CD4-positive, alpha-beta memory T cell (primary cell): ENCODE data around the gene MAP2K5. TPM values are rescaled to one million over a fixed set of nuclear protein-coding genes. Genes with fewer than 3 reads are reported as not detected.
A peak's percentile ranks its signal among the peaks of the same experiment; 100 is the strongest.

ENCODE experiments used
- CTCF ChIA-PET: fragments of 350-600 bp; sonication (Branson Sonifier 250); formaldehyde crosslinking; loops from one replicate; lab custom pipeline; 2021; ENCODE audit warnings: inconsistent platforms; ENCODE audit not compliant: partially characterized antibody; lab: Charles Lee
- POLR2A ChIA-PET: fragments of 350-600 bp; sonication (Branson Sonifier 250); formaldehyde crosslinking; loops from one replicate; lab custom pipeline; 2021; ENCODE audit not compliant: partially characterized antibody; lab: Charles Lee
- DNase-seq, 5 donors: peaks; one replicate each; pipeline versions ENCODE4 v3.0.0 to v3.0.0-alpha.2; 2020 to 2022; ENCODE audit warnings: mixed read lengths in 1 of 5
- H3K27ac ChIP-seq: one replicate; pipeline ENCODE4 v1.7.0; 2013; ENCODE audit warnings: low read depth, low read length
- H3K27me3 ChIP-seq: 2 replicates; pipeline ENCODE4 v1.7.0; 2013; ENCODE audit warnings: mild to moderate bottlenecking, low read length, moderate library complexity; ENCODE audit not compliant: insufficient read depth
- H3K36me3 ChIP-seq: 2 replicates; pipeline ENCODE4 v1.7.0; 2013; ENCODE audit warnings: mild to moderate bottlenecking, low read length, moderate library complexity; ENCODE audit not compliant: insufficient read depth
- H3K4me1 ChIP-seq: 2 replicates; pipeline ENCODE4 v1.7.0; 2013; ENCODE audit warnings: mild to moderate bottlenecking, low read length, moderate library complexity; ENCODE audit not compliant: insufficient read depth
- H3K4me3 ChIP-seq, 2 donors: one replicate each; pipeline ENCODE4 v1.7.0; 2013; ENCODE audit warnings: low read length in 2 of 2, mild to moderate bottlenecking in 1 of 2
- H3K9me3 ChIP-seq, 2 donors: one replicate each; pipeline ENCODE4 v1.7.0; 2013; ENCODE audit warnings: low read length in 2 of 2, control low read depth in 1 of 2; ENCODE audit not compliant: control insufficient read depth in 1 of 2
- H3K27ac Mint-ChIP-seq, 7 donors: one replicate each; pipeline ENCODE4 v1.8.0; 2020 to 2021; ENCODE audit warnings: mixed read lengths in 7 of 7, mild to moderate bottlenecking in 6 of 7, inconsistent platforms in 3 of 7, moderate library complexity in 3 of 7
- H3K27me3 Mint-ChIP-seq, 2 donors: one replicate each; pipeline ENCODE4 v1.8.0; 2020 to 2021; ENCODE audit warnings: mixed read lengths in 2 of 2
- H3K36me3 Mint-ChIP-seq, 2 donors: one replicate each; pipeline ENCODE4 v1.8.0; 2020 to 2021; ENCODE audit warnings: mixed read lengths in 2 of 2, inconsistent platforms in 1 of 2, mild to moderate bottlenecking in 1 of 2
- H3K4me1 Mint-ChIP-seq, 4 donors: one replicate each; pipeline ENCODE4 v1.8.0; 2020 to 2021; ENCODE audit warnings: mixed read lengths in 4 of 4, mild to moderate bottlenecking in 1 of 4
- H3K4me3 Mint-ChIP-seq, 8 donors: one replicate each; pipeline ENCODE4 v1.8.0; 2020 to 2021; ENCODE audit warnings: mixed read lengths in 8 of 8, mild to moderate bottlenecking in 7 of 8, moderate library complexity in 6 of 8, inconsistent platforms in 3 of 8
- H3K9me3 Mint-ChIP-seq, 8 donors: one replicate each; pipeline ENCODE4 v1.8.0; 2020 to 2021; ENCODE audit warnings: mixed read lengths in 8 of 8, mild to moderate bottlenecking in 5 of 8, inconsistent platforms in 3 of 8, moderate library complexity in 1 of 8
- intact Hi-C: fragments of 100-400 bp; cut with micrococcal nuclease; formaldehyde crosslinking; loops from one replicate; pipeline ENCODE4 v1.15.1; 2023
- polyA plus RNA-seq, 2 donors: library from polyadenylated mRNA; unstranded; fragments of 300-500 nt; fragmentation: Illumina TruSeq; gene quantifications; one replicate each; pipeline ENCODE4 v1.2.3, GENCODE V29; 2021
- total RNA-seq, 2 experiments: library from RNA; stranded (reverse); gene quantifications; one replicate each; pipeline ENCODE4 v1.2.3, GENCODE V29; 2021

MAP2K5 gene
- total and polyA plus RNA-seq, 4 experiments from 2014 or later = 15.2 to 31.4 (median 24.9) TPM

DNA sequence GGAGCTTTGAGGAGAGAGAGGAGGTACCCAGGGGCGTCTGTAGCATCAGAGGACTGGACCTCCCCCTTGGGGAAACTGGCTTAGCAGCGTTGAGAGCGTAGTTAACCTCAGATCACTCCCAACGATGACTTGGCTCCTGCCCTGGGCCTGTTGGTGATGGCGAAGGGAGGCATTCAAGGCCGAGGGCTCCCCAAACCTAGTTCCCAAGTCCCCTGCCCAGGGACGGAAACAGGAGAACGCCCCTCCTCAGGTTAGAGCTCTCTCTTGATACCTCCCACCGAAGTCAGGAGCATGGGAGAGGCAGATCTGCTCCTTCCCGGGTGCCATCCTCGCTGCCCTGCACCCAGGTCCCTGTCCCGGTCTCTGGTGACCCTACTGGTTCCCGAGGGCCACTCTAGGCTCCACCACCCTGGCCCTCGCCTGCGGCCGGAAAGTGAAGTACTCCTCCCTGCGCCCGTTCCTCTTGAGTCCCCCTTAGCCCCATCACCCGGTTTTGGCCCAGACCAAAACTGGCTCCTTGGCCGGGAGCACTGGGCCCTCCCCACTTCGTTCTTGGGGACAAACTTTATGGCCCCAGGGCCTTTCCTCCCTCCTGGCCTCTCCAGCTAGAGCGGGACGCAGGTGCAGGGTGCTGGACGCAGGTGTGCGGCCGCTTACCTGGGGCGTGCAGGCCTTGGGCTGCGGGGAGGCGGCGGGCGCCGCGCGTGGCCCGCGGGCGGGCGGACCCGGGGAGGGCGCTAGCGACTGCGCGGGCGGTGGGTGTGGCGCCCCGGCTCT is 280.2 kb downstream of the MAP2K5 start:
- intact Hi-C loops = no loop called here
- Histone ChIP-seq H3K36me3 (no peaks in the 10 kb centered on the region), H3K4me1 (peaks cover 51% of the 10 kb centered on the region), H3K27ac (no peak overlapping the region), H3K27me3 (peaks cover 52% of the 10 kb centered on the region), H3K4me3 (no peak overlapping the region), H3K9me3 (no peaks in the 10 kb centered on the region)
- CTCF ChIA-PET = interaction anchor here (0.7 kb wide), 1 partner anchor 13 kb away, joined by 3 read pairs; no protein-coding TSS in a partner anchor
- Mint-ChIP-seq H3K27me3 (peaks cover 55 to 70% of the 10 kb centered on the region in 2 donors), H3K4me3 (peak overlapping the region in 7 of 8 donors; percentile 15 to 78 (median 59)), H3K9me3 (peaks cover 0 to 6% (median 0%) of the 10 kb centered on the region in 8 donors), H3K27ac (peak overlapping the region in 3 of 7 donors; percentile 22 to 65 (median 41)), H3K4me1 (peaks cover 22 to 59% (median 38%) of the 10 kb centered on the region in 4 donors), H3K36me3 (no peaks in the 10 kb centered on the region)
- POLR2A ChIA-PET = interaction anchor here (2.4 kb wide), 1 partner anchor 10 kb away, joined by 6 read pairs; no protein-coding TSS in a partner anchor
- DNase-seq = no peak

DNA sequence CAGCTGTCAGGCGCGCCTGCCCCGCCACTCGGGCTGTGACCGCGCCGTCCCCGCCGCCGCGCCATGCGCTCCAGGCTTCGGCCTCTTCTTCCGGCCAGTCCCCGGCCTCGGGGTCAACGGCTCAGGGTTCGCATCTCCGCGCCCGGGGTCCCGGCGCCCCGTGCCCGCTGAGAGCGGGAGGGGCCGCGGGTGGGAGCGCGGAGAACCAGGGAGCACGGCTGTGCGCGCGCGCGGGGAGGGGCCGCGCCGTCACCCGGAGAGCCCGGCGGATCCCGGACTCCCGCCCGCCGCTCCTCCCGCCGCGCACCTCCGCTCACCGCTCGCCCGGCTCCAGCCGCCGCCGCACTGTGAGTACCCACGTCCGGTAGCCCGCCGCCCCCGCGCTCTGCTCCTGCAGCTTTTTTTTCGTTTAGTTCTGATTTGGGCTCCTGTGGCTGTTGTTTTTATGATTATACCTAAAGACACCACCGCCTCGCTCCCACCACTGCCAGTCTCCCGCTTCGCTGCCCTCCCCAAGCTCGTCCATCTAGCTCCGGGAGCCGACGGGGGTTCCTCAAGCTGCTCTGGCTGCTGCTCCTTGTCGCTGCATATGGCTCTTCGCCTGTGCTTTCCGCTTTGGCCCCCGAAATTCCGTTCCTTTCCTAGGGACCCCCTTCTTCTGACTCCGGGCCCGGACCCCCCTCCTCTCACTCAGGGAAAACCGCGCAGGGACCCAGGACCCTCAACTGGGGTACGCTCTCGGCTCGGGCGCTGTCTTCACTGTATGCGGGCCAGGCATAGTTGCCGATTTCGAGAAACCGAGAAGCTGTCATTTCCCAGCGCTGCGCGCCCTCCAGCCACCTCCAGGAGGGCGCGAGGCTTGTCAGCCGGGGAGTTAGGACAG is 281.1 kb downstream of the MAP2K5 start:
- ChIA-PET POLR2A (interaction anchor here (2.4 kb wide), 1 partner anchor 10 kb away, joined by 6 read pairs; no protein-coding TSS in a partner anchor), CTCF (interaction anchor here (1.1 to 1.6 kb wide), 3 partner anchors 13 to 41 kb away, joined by 4 to 7 read pairs (median 5); no protein-coding TSS in a partner anchor)
- H3K36me3 ChIP-seq = no peaks in the 10 kb centered on the region
- H3K27ac Mint-ChIP-seq = peak overlapping the region in 2 of 7 donors; percentile 0 to 34
- H3K9me3 Mint-ChIP-seq = peaks cover 0 to 8% (median 0%) of the 10 kb centered on the region in 8 donors
- peaks cover 57% of the 10 kb centered on the region for H3K4me1 ChIP-seq
- intact Hi-C loops = no loop called here
- no peaks in the 10 kb centered on the region for H3K36me3 Mint-ChIP-seq
- no peak overlapping the region for H3K27ac ChIP-seq
- H3K27me3 ChIP-seq = peaks cover 55% of the 10 kb centered on the region
- no peaks in the 10 kb centered on the region for H3K9me3 ChIP-seq
- H3K27me3 Mint-ChIP-seq = peaks cover 52 to 65% of the 10 kb centered on the region in 2 donors
- no peak overlapping the region for H3K4me3 ChIP-seq
- peak overlapping the region; percentile 67 to 91 (median 77) for H3K4me3 Mint-ChIP-seq
- DNase-seq = peak in 1 of 5 donors; percentile 9
- peaks cover 24 to 64% (median 43%) of the 10 kb centered on the region in 4 donors for H3K4me1 Mint-ChIP-seq

DNA sequence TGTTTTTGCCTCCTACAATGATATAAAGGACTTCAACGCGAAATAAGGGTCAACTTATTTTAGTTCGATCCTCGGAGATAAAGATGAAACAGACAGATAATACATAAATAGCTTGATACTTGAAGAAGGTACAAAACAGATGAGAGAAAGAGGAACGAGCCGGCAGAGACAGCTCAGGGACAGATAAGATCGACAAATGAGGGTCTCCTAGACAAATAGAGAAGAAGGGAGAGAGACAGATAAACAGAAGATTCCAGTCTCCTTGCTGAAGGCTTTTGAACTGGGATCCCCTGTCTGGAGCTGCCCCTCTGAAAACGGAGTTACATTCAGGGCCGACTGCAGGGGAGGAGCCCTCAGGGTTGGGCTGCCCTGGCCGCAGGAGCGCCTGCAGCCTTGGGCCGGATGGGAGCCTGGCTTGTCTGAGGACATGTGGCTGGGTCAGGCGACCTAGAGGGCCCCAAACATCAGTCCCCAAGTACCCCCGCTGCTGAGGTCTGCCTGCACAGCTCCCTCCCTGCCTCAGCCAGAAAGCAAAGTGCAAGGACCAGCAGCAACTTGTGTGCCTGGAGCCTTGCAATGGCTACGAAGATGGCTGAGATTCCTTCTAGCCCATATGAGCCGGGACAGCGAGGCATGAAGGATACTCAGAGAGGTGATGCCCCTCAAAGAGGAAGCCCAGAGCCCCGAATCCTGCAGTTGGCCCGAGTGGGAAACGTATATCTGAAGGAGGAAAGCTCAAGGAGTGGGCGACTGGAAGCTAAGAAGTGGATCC is 281.9 kb downstream of the MAP2K5 start:
- intact Hi-C loops = no loop called here
- H3K4me1 ChIP-seq = peaks cover 66% of the 10 kb centered on the region
- Mint-ChIP-seq H3K4me1 (peaks cover 27 to 73% (median 49%) of the 10 kb centered on the region in 4 donors), H3K9me3 (peaks cover 0 to 8% (median 0%) of the 10 kb centered on the region in 8 donors), H3K27me3 (peaks cover 57 to 66% of the 10 kb centered on the region in 2 donors), H3K27ac (peak overlapping the region in 1 of 7 donors; percentile 34), H3K4me3 (peak overlapping the region; percentile 67 to 91 (median 77)), H3K36me3 (no peaks in the 10 kb centered on the region)
- H3K36me3 ChIP-seq = no peaks in the 10 kb centered on the region
- ChIA-PET CTCF (interaction anchor here (0.6 to 1.6 kb wide), 4 partner anchors 12 to 322 kb away, joined by 3 to 7 read pairs (median 4); no protein-coding TSS in a partner anchor), POLR2A (interaction anchor here (1.4 to 2.4 kb wide), 2 partner anchors 9 to 39 kb away, joined by 5 to 6 read pairs; no protein-coding TSS in a partner anchor)
- no peaks in the 10 kb centered on the region for H3K9me3 ChIP-seq
- DNase-seq = peak in 2 of 5 donors; percentile 8 to 36
- H3K4me3 ChIP-seq = no peak overlapping the region
- H3K27me3 ChIP-seq = peaks cover 58% of the 10 kb centered on the region
- no peak overlapping the region for H3K27ac ChIP-seq

DNA sequence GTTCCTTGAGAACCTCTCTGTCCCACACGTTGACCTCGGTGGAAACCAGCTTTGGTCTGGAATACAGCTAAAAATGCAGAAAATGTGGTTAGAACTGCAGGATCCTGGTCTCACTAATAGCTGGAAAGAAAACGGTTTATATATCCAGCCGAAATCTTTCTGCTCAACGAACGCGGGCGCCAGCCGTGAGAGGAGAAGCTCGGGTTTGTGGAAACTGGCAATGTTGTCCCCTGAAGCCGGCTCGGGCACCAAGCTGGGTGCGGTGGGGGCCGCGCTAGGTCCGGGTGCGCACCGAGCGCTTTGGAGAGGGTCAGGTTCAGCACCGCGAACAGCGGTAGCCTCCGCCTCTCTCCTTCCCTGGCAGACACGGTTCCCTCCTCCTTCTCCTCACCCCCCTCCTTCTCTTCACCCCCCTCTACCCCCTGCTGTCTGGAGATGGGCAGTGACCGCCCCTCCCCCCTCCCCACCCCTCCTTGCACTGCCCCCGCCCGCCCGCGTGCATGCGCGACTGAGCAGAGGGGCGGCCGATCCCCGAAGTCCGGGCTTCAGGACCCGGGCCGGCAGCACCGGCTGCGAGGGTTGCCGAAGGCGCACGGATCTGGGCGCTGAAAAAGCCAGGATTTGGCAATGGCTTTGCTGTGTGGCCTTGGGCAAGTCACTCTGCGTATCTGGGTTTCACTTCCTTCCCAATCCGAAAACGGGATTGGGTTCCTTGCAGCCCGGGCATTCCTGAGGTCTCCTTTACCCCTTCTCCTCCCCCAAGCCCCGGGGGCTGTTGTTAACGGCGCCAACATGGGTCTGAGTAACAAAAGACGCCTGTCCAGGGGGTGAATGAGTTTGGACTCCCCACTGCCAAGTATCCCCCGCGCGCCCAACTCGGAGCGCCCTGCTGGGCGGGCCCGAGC is 282.7 kb downstream of the MAP2K5 start, which contains the start of gene SKOR1:
Gene SKOR1 (plus strand): TSS at position 534 of the 905 bp plus-strand sequence. CDS start 94 bp downstream, at position 628.
- Mint-ChIP-seq H3K27ac (peak within 1 kb of the TSS in 3 of 7 donors; percentile 29 to 78 (median 57)), H3K4me1 (peaks cover 30 to 75% (median 51%) of the 10 kb centered on the region in 4 donors), H3K27me3 (peaks cover 55 to 61% of the 10 kb centered on the region in 2 donors), H3K9me3 (peaks cover 0 to 11% (median 0%) of the 10 kb centered on the region in 8 donors), H3K4me3 (peak within 1 kb of the TSS in 7 of 8 donors; percentile 48 to 91 (median 71)), H3K36me3 (no peaks in the 10 kb centered on the region)
- Histone ChIP-seq H3K4me1 (peaks cover 73% of the 10 kb centered on the region), H3K27ac (no peak within 1 kb of the TSS), H3K27me3 (peaks cover 51% of the 10 kb centered on the region), H3K9me3 (no peaks in the 10 kb centered on the region), H3K4me3 (no peak within 1 kb of the TSS), H3K36me3 (no peaks in the 10 kb centered on the region)
- peak in 2 of 5 donors; percentile 22 to 25 for DNase-seq
- POLR2A ChIA-PET = interaction anchor here (1.4 to 2.4 kb wide), 2 partner anchors 8 to 40 kb away, joined by 5 to 6 read pairs; no protein-coding TSS in a partner anchor
- CTCF ChIA-PET = interaction anchor here (0.6 to 1.6 kb wide), 4 partner anchors 11 to 323 kb away, joined by 3 to 7 read pairs (median 4); no protein-coding TSS in a partner anchor
- intact Hi-C loops = no loop called here

DNA sequence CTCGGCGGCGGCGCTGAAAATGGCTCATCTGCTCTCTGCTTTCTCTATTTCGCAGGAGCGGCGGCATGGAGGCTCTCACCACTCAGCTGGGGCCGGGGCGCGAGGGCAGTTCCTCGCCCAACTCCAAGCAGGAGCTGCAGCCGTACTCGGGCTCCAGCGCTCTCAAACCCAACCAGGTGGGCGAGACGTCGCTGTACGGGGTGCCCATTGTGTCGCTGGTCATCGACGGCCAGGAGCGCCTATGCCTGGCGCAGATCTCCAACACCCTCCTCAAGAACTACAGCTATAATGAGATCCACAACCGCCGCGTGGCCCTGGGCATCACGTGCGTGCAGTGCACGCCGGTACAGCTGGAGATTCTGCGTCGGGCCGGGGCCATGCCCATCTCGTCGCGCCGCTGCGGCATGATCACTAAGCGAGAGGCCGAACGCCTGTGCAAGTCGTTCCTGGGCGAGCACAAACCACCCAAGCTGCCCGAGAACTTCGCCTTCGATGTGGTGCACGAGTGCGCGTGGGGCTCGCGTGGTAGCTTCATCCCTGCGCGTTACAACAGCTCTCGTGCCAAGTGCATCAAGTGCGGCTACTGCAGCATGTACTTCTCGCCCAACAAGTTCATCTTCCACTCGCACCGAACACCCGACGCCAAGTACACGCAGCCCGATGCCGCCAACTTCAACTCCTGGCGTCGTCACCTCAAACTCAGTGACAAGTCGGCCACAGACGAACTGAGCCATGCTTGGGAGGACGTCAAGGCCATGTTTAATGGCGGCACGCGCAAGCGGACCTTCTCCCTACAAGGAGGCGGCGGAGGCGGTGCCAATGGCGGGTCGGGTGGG is 283.6 kb downstream of the MAP2K5 start:
- H3K27ac ChIP-seq = no peak overlapping the region
- H3K27me3 ChIP-seq = peaks cover 52% of the 10 kb centered on the region
- H3K9me3 Mint-ChIP-seq = peaks cover 0 to 13% (median 0%) of the 10 kb centered on the region in 8 donors
- no peaks in the 10 kb centered on the region for H3K9me3 ChIP-seq
- H3K27ac Mint-ChIP-seq = peak overlapping the region in 3 of 7 donors; percentile 29 to 78 (median 57)
- intact Hi-C loops = no loop called here
- peaks cover 33 to 76% (median 50%) of the 10 kb centered on the region in 4 donors for H3K4me1 Mint-ChIP-seq
- H3K4me1 ChIP-seq = peaks cover 69% of the 10 kb centered on the region
- DNase-seq = peak in 2 of 5 donors; percentile 10 to 33
- no peaks in the 10 kb centered on the region for H3K36me3 ChIP-seq
- ChIA-PET POLR2A (no interaction called here), CTCF (interaction anchor here (1.0 kb wide), 1 partner anchor 10 kb away, joined by 4 read pairs; no protein-coding TSS in a partner anchor)
- no peak overlapping the region for H3K4me3 ChIP-seq
- no peaks in the 10 kb centered on the region for H3K36me3 Mint-ChIP-seq
- peak overlapping the region in 7 of 8 donors; percentile 48 to 81 (median 65) for H3K4me3 Mint-ChIP-seq
- peaks cover 59 to 63% of the 10 kb centered on the region in 2 donors for H3K27me3 Mint-ChIP-seq
